ENCODE measurements around the gene PTGFRN. TPM values are rescaled to one million over a fixed set of nuclear protein-coding genes. Genes with fewer than 3 reads are reported as not detected.

Gene PTGFRN
- total RNA-seq, 2 donors from 2014 or later = 41.6 to 43.2 TPM

DNA sequence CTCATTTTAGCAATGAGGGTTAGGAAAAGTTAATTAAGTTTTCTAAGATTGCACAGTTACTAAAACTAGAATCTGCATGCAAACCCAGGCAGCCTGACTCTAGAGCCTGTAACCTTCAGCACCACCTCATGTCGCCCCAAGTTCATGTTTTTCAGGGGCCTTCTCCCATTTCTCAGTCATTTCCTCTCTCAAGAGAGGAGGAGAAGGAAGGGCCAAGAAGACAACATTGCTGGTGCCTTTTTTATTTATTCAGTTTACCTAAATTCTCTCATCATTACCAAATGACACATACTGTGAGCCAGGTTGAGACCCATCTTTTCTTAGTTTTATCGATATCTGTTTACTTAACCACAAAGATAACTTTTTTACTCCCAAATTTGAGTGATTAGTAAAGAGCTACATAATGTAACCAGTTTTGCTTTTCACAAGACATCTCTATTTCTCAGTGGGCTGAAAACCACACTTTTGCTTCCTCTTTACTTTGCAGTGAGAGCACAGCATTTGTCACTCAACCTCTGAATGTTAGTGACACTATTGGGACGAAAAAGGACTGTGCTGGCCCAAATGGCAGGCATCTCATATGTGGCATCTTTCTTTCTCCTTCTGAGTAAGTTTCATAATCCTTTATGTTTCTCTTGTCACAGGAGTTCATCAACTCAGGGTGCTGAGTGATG is 91.7 kb downstream of the PTGFRN start, which contains the start of gene CD101:
CD101 (plus strand) TSS at position 507 of the 674 bp plus-strand sequence; CDS start at position 565, 58 bp downstream.
- Histone ChIP-seq H3K36me3 (ENCODE audit: control insufficient read depth, insufficient read depth, low read length) (no peaks in the 10 kb centered on the region), H3K4me1 (ENCODE audit: control insufficient read depth, insufficient read depth, low read length) (no peaks in the 10 kb centered on the region), H3K4me3 (ENCODE audit: low read length) (no peak within 1 kb of the TSS), H3K9me3 (ENCODE audit: control insufficient read depth, low read length) (no peaks in the 10 kb centered on the region), H3K9ac (ENCODE audit: extremely low read depth, low read length, poor library complexity, severe bottlenecking) (no peak within 1 kb of the TSS), H3K27ac (ENCODE audit: low read depth, low read length) (no peak within 1 kb of the TSS), H3K27me3 (ENCODE audit: control insufficient read depth, insufficient read depth, low read length, poor library complexity, severe bottlenecking) (no peaks in the 10 kb centered on the region)
- no peaks in the 10 kb centered on the region for H3K36me3 Mint-ChIP-seq (ENCODE audit: low read depth)
- 92 to 100% methylated on average over 2 to 3 of the region's 3 CpGs for WGBS, 2 experiments (ENCODE audit: insufficient coverage in 1 of 2, insufficient read length in 1 of 2)
- TF ChIP-seq, protein P1, sequence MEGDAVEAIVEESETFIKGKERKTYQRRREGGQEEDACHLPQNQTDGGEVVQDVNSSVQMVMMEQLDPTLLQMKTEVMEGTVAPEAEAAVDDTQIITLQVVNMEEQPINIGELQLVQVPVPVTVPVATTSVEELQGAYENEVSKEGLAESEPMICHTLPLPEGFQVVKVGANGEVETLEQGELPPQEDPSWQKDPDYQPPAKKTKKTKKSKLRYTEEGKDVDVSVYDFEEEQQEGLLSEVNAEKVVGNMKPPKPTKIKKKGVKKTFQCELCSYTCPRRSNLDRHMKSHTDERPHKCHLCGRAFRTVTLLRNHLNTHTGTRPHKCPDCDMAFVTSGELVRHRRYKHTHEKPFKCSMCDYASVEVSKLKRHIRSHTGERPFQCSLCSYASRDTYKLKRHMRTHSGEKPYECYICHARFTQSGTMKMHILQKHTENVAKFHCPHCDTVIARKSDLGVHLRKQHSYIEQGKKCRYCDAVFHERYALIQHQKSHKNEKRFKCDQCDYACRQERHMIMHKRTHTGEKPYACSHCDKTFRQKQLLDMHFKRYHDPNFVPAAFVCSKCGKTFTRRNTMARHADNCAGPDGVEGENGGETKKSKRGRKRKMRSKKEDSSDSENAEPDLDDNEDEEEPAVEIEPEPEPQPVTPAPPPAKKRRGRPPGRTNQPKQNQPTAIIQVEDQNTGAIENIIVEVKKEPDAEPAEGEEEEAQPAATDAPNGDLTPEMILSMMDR (conservative IDR thresholded peaks at IDR 0.05) = no peak
- no peaks in the 10 kb centered on the region for H3K27me3 Mint-ChIP-seq (ENCODE audit: insufficient read depth)
- DNase-seq = no peak
- H3K27ac Mint-ChIP-seq = no peak within 1 kb of the TSS
- peaks cover 15% of the 10 kb centered on the region for H3K4me1 Mint-ChIP-seq
- H3K9me3 Mint-ChIP-seq = no peaks in the 10 kb centered on the region
- no peak within 1 kb of the TSS for H3K4me3 Mint-ChIP-seq

DNA sequence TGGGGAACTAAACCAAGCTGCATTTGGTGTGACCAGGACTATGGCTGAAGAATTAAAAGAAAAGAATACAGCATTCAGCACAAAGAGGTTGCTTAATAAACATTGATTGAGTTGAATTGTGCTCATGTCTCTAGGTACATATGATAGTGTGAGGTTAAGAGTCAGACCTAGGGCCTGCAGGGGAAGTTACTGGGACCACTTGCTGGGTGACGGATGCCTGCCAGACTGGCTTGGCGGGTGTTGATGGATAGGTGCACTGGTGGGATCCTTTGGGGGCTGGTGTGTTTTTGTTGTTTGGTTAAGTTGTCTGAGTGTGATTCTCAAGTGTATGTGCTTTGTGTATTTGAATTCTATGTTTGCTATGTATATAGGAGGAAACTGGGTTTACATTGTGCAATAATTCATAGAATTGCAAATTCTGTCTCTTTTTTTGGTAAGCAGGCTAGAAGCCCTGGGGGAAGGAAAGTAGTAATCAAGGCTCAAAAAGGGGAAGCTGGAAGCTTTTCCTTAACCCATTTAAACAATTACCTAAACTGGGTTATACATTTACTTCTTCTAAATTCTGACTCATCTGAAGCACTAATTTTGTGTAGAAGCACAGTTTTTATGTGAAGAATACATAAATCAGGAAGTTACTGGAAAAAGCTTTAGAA is 93.6 kb downstream of the PTGFRN start:
- Histone ChIP-seq H3K27ac (ENCODE audit: low read depth, low read length) (no peak overlapping the region), H3K27me3 (ENCODE audit: control insufficient read depth, insufficient read depth, low read length, poor library complexity, severe bottlenecking) (no peaks in the 10 kb centered on the region), H3K9me3 (ENCODE audit: control insufficient read depth, low read length) (no peaks in the 10 kb centered on the region), H3K4me1 (ENCODE audit: control insufficient read depth, insufficient read depth, low read length) (no peaks in the 10 kb centered on the region), H3K4me3 (ENCODE audit: low read length) (no peak overlapping the region), H3K9ac (ENCODE audit: extremely low read depth, low read length, poor library complexity, severe bottlenecking) (no peak overlapping the region), H3K36me3 (ENCODE audit: control insufficient read depth, insufficient read depth, low read length) (no peaks in the 10 kb centered on the region)
- Mint-ChIP-seq H3K9me3 (no peaks in the 10 kb centered on the region), H3K27ac (peak overlapping the region; percentile 50), H3K4me3 (no peak overlapping the region), H3K27me3 (ENCODE audit: insufficient read depth) (no peaks in the 10 kb centered on the region), H3K36me3 (ENCODE audit: low read depth) (no peaks in the 10 kb centered on the region), H3K4me1 (peaks cover 15% of the 10 kb centered on the region)
- TF ChIP-seq, protein P1 (conservative IDR thresholded peaks at IDR 0.05) = no peak
- 88% methylated on average over 2 of the region's 2 CpGs; no CpG with 5 or more reads in 1 of the 2 experiments for WGBS, 2 experiments (ENCODE audit: insufficient coverage in 1 of 2, insufficient read length in 1 of 2)
- DNase-seq = no peak

DNA sequence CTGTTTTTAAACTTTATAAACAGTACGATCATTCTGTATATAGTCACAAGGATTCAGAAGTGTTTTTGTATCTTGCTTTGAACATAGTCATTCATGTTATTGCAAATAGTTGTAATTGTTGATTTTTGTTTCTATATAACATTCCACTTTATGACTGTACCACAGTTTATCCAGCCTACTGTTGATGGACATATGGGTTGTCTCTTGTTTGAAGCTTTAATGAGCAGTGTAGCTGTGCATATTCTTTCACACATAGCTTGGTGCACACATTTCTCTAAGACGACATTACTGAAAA is 98.0 kb downstream of the PTGFRN start:
- no peaks in the 10 kb centered on the region for H3K36me3 ChIP-seq (ENCODE audit: control insufficient read depth, insufficient read depth, low read length)
- H3K4me1 ChIP-seq (ENCODE audit: control insufficient read depth, insufficient read depth, low read length) = no peaks in the 10 kb centered on the region
- no peak overlapping the region for H3K9ac ChIP-seq (ENCODE audit: extremely low read depth, low read length, poor library complexity, severe bottlenecking)
- H3K27ac Mint-ChIP-seq = no peak overlapping the region
- H3K36me3 Mint-ChIP-seq (ENCODE audit: low read depth) = peaks cover 2% of the 10 kb centered on the region
- no peak overlapping the region for H3K4me3 ChIP-seq (ENCODE audit: low read length)
- no peaks in the 10 kb centered on the region for H3K9me3 ChIP-seq (ENCODE audit: control insufficient read depth, low read length)
- 100% methylated on average over 1 to 2 of the region's 2 CpGs for whole genome bisulfite sequencing, 2 experiments (ENCODE audit: insufficient coverage in 1 of 2, insufficient read length in 1 of 2)
- DNase-seq = no peak
- no peak overlapping the region for H3K4me3 Mint-ChIP-seq
- H3K27ac ChIP-seq (ENCODE audit: low read depth, low read length) = no peak overlapping the region
- H3K27me3 ChIP-seq (ENCODE audit: control insufficient read depth, insufficient read depth, low read length, poor library complexity, severe bottlenecking) = no peaks in the 10 kb centered on the region
- TF ChIP-seq, protein P1 (conservative IDR thresholded peaks at IDR 0.05) = no peak
- H3K4me1 Mint-ChIP-seq = peaks cover 13% of the 10 kb centered on the region
- H3K27me3 Mint-ChIP-seq (ENCODE audit: insufficient read depth) = no peaks in the 10 kb centered on the region
- no peaks in the 10 kb centered on the region for H3K9me3 Mint-ChIP-seq
